Erythroblast (primary cell): Measurements from ENCODE around the gene GOLGA8R.
"Not testable (repeated sequence)": the region's sequence is repeated elsewhere in the genome, so short reads cannot be mapped to it uniquely, and the experiment has no call there.

Source experiments
- GATA1 ChIP-seq: IDR thresholded peaks from 2 replicates; pipeline ENCODE4 v1.6.1; 2011; ENCODE audit warnings: low read depth, mild to moderate bottlenecking, control low read depth, low read length, moderate library complexity
- POLR2A ChIP-seq: IDR thresholded peaks from 2 replicates; pipeline ENCODE4 v1.6.1; 2011; ENCODE audit warnings: mild to moderate bottlenecking, low read length

DNA sequence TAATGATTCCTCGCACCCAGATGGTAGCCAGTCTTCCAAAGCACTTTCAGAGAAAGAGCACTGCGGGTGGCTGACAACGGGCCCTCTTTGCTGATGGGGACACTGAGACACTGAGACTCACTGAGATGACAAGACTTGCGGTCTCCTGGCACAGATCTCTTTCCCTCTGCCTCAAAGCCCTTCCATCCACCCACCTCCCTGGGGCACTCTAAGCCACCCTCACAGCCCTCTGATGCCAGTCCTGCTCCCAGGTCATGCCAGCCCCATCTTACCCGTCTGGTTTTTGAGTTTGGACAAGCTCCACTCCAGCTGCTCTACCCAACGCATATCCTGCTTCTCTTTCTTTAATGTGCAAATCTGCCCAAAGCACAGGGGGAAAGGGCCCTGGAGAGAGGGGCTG is 6.4 kb downstream of the GOLGA8R start:
- TF ChIP-seq POLR2A, GATA1: not testable (repeated sequence)
